ENCODE data around the gene RDH12. TPM values are rescaled to one million over a fixed set of nuclear protein-coding genes. Genes with fewer than 3 reads are reported as not detected.

RDH12 gene
- polyA plus RNA-seq, 1 experiment, result not detected

DNA sequence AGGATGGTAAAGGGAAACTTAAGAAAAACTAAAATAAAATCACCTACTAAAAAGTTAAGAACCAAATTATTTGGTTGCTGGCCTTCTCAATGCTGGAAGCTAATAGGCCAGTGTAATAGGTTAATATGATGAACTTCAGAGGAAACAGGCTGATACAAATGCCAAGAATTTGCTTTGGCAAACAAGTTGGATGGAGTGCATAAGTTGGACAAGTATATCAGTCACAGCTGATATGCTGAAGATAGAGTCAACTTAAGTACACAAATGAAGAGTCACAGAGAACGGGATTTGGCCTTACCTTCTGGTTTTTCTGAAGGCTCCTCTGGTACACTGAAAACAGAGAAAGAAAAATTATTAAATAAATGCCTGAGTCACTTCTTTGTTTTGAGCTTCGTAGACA is 66.5 kb downstream of the RDH12 start:
- Histone ChIP-seq H3K9me3 (ENCODE audit: control insufficient read depth, insufficient read depth, low read length) (no peaks in the 10 kb centered on the region), H3K27ac (ENCODE audit: low read depth, low read length) (no peak overlapping the region), H3K27me3 (ENCODE audit: control insufficient read depth, insufficient read depth, low read length) (no peaks in the 10 kb centered on the region), H3K4me3 (ENCODE audit: low read depth, low read length) (no peak overlapping the region)
- POLR2A ChIA-PET, result no interaction called here
- DNase-seq (ENCODE audit: low read depth, low spot score), result no peak
- CTCF ChIA-PET, result interaction anchor here (0.5 kb wide), 1 partner anchor 344 kb away, joined by 5 read pairs; no protein-coding TSS in a partner anchor
- TF ChIP-seq, protein P1, sequence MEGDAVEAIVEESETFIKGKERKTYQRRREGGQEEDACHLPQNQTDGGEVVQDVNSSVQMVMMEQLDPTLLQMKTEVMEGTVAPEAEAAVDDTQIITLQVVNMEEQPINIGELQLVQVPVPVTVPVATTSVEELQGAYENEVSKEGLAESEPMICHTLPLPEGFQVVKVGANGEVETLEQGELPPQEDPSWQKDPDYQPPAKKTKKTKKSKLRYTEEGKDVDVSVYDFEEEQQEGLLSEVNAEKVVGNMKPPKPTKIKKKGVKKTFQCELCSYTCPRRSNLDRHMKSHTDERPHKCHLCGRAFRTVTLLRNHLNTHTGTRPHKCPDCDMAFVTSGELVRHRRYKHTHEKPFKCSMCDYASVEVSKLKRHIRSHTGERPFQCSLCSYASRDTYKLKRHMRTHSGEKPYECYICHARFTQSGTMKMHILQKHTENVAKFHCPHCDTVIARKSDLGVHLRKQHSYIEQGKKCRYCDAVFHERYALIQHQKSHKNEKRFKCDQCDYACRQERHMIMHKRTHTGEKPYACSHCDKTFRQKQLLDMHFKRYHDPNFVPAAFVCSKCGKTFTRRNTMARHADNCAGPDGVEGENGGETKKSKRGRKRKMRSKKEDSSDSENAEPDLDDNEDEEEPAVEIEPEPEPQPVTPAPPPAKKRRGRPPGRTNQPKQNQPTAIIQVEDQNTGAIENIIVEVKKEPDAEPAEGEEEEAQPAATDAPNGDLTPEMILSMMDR (IDR thresholded peaks at IDR 0.05; ENCODE audit: low read depth, low read length), result no peak

DNA sequence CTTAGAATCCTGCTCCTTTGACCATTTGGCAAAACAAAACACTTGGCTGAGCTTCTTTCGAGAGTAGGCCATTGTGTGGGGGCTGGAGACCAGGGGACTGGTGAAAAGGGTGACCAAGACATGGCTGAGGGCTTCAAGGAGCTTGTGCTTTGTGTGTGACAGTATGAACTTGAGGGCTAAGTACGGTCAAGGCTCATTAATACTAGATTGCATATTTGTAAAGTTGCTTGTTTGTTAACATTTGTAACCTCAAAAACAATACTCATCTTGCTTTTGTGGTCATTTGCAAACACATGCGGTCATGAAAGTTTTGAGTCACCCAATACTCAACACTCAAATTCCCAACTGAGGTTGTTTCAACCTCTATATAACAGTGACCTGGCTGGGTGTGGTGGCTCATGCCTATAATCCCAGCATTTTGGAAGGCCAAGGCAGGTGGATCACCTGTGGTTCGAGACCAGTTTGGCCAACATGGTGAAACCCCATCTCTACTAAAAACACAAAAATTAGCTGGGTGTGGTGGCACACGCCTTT is 72.2 kb downstream of the RDH12 start:
- Histone ChIP-seq H3K27me3 (ENCODE audit: control insufficient read depth, insufficient read depth, low read length) (no peaks in the 10 kb centered on the region), H3K4me3 (ENCODE audit: low read depth, low read length) (no peak overlapping the region), H3K9me3 (ENCODE audit: control insufficient read depth, insufficient read depth, low read length) (no peaks in the 10 kb centered on the region), H3K27ac (ENCODE audit: low read depth, low read length) (no peak overlapping the region)
- ChIA-PET CTCF (no interaction called here), POLR2A (no interaction called here)
- no peak for DNase-seq (ENCODE audit: low read depth, low spot score)
- TF ChIP-seq, protein P1 (IDR thresholded peaks at IDR 0.05; ENCODE audit: low read depth, low read length), result no peak

DNA sequence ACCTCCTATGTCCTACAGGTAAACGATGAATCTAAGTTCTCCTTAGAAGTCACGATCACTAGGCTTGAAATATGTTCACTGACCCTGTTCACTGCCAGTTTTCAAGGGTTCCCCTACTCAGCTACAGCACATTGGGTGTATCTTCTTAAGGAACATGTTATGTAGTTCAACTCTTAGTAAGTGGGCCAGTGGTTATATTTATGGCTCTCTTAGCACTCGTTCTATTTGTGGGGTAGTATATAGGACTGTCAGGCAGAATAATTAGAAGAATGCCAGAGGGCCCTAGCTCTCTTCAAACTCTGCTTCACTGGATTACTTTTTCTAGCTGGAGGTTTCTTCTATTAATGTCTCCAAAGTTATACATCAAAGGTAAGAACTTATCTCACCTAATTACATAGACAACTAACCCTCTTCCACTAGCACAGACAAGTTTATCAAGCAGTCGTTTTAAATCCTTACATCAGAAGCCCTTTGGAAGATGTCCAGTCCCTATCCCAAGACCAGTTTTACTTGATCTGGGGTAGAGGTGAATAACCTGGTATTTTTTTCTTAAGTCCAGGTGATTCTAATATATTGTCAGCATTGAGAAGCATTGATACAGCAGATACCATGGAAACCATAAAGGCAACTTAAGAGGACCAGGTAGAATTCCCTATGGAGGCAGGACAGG is 75.1 kb downstream of the RDH12 start:
- H3K4me3 ChIP-seq (ENCODE audit: low read depth, low read length), result no peak overlapping the region
- H3K27me3 ChIP-seq (ENCODE audit: control insufficient read depth, insufficient read depth, low read length), result no peaks in the 10 kb centered on the region
- TF ChIP-seq, protein P1 (IDR thresholded peaks at IDR 0.05; ENCODE audit: low read depth, low read length), result no peak
- no peak for DNase-seq (ENCODE audit: low read depth, low spot score)
- H3K27ac ChIP-seq (ENCODE audit: low read depth, low read length), result no peak overlapping the region
- ChIA-PET CTCF (no interaction called here), POLR2A (no interaction called here)
- H3K9me3 ChIP-seq (ENCODE audit: control insufficient read depth, insufficient read depth, low read length), result no peaks in the 10 kb centered on the region

DNA sequence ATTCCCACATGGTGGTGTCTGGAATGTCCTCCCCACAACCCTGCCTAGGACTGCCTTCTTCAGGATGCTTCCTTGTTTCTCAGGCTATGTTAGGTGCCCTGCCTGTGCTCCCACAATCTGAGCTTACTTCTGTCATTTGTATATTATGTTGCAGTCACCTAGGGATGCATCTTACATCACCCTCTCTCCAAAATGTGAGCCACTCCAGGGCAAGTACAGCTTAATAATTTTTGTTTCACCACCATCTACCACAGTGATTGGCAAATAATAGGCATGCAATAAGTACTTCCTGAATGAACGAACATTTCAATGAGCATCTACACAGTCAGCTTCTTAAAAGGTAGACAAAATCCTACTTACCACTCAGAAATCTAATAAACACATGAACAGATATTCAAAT is 77.1 kb downstream of the RDH12 start:
- Histone ChIP-seq H3K27me3 (ENCODE audit: control insufficient read depth, insufficient read depth, low read length) (no peaks in the 10 kb centered on the region), H3K4me3 (ENCODE audit: low read depth, low read length) (no peak overlapping the region), H3K9me3 (ENCODE audit: control insufficient read depth, insufficient read depth, low read length) (no peaks in the 10 kb centered on the region), H3K27ac (ENCODE audit: low read depth, low read length) (no peak overlapping the region)
- POLR2A ChIA-PET, result no interaction called here
- no peak for DNase-seq (ENCODE audit: low read depth, low spot score)
- CTCF ChIA-PET, result no interaction called here
- TF ChIP-seq, protein P1 (IDR thresholded peaks at IDR 0.05; ENCODE audit: low read depth, low read length), result no peak

DNA sequence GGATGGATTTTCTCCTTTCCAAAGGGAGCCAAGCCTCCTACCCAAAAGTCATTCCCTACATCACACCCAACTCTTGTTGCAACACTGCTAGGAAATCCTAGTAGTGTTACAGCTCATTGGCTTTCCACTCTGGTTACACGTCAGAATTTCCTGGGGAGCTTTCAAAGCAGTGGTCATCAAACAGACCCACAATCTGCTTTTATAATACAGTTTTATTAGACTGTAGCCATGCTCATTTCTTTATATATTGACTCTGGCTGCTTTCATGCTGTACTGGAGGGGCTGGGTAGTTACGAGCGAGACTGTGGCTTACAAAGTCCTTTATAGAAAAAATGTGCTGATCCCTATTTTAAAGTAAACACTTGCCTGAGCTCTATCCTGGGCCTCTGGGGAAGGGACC is 80.4 kb downstream of the RDH12 start:
- TF ChIP-seq, protein P1 (IDR thresholded peaks at IDR 0.05; ENCODE audit: low read depth, low read length), result no peak
- POLR2A ChIA-PET, result no interaction called here
- CTCF ChIA-PET, result no interaction called here
- H3K27ac ChIP-seq (ENCODE audit: low read depth, low read length), result no peak overlapping the region
- no peak for DNase-seq (ENCODE audit: low read depth, low spot score)
- H3K27me3 ChIP-seq (ENCODE audit: control insufficient read depth, insufficient read depth, low read length), result no peaks in the 10 kb centered on the region
- H3K9me3 ChIP-seq (ENCODE audit: control insufficient read depth, insufficient read depth, low read length), result no peaks in the 10 kb centered on the region
- no peak overlapping the region for H3K4me3 ChIP-seq (ENCODE audit: low read depth, low read length)

Small RNAs within 50 kb of the gene (small RNA-seq; reads per million reads assigned to genes)
- gene AL049779.3 (ENCODE audit: insufficient read length, low read depth) (not detected), gene RN7SL369P (ENCODE audit: insufficient read length, low read depth) (not detected), gene RNA5SP386 (ENCODE audit: insufficient read length, low read depth) (not detected)

Other genes starting within 250 kb of the RDH12 start
- 0.05 and 0.07 TPM in 2 replicates for gene TMEM229B, start 213.2 kb upstream of the RDH12 start, polyA plus RNA-seq (2011; rRNA removed)
- gene PLEKHH1, start 168.6 kb upstream of the RDH12 start, polyA plus RNA-seq (2011; rRNA removed), result 0.15 and 0.19 TPM in 2 replicates
- 16.0 and 17.6 TPM in 2 replicates for gene PIGH, start 101.6 kb upstream of the RDH12 start, polyA plus RNA-seq (2011; rRNA removed)
- 2.6 TPM in 2 replicates for gene ARG2, start 82.0 kb upstream of the RDH12 start, polyA plus RNA-seq (2011; rRNA removed)
- gene VTI1B, start 27.3 kb upstream of the RDH12 start, polyA plus RNA-seq (2011; rRNA removed), result 110 and 127 TPM in 2 replicates
- 101 and 109 TPM in 2 replicates for gene RDH11, start 6.1 kb upstream of the RDH12 start, polyA plus RNA-seq (2011; rRNA removed)
- gene ZFYVE26, start 114.7 kb downstream of the RDH12 start, polyA plus RNA-seq (2011; rRNA removed), result 12.2 and 18.4 TPM in 2 replicates
- gene RAD51B, start 117.9 kb downstream of the RDH12 start, polyA plus RNA-seq (2011; rRNA removed), result 6.6 and 7.6 TPM in 2 replicates